A549 (cell line): ENCODE measurements around the gene FHIT.
"Not testable (repeated sequence)": the region's sequence is repeated elsewhere in the genome, so short reads cannot be mapped to it uniquely, and the experiment has no call there.

ENCODE experiments used
- CBX2 ChIP-seq: fragments of 200-600 bp; sonication (generic); IDR thresholded peaks from 2 replicates; pipeline ENCODE4 v1.6.1; 2016; ENCODE audit warnings: low read depth, mild to moderate bottlenecking, borderline replicate concordance
- CTCF ChIP-seq: fragments of >200 bp; sonication (Bioruptor Twin); formaldehyde crosslinking; IDR thresholded peaks from 3 replicates; pipeline ENCODE4 v1.5.1; 2016
- POLR2A ChIP-seq: IDR thresholded peaks from 2 replicates; pipeline ENCODE4 v1.6.1; 2012; ENCODE audit warnings: mild to moderate bottlenecking, low read length
- RFX5 ChIP-seq: fragments of 450-650 bp; IDR thresholded peaks from 2 replicates; pipeline ENCODE4 v1.7.1; 2014; ENCODE audit warnings: antibody characterized with exemption, mild to moderate bottlenecking, moderate library complexity
- USF2 ChIP-seq: fragments of 450-650 bp; IDR thresholded peaks from 2 replicates; pipeline ENCODE4 v1.6.1; 2014; ENCODE audit warnings: antibody characterized with exemption

GRCh38 chr3:60672337-60672736, 578.9 kb downstream of the FHIT start:
- not testable (repeated sequence) for TF ChIP-seq POLR2A, USF2, RFX5, CTCF, CBX2
